Measurements from ENCODE around the gene MCM3AP.

GRCh38 chr21:46268371-46268770 lies 17.0 kb downstream of the MCM3AP start:
- TF ChIP-seq EP300 (IDR thresholded peaks at IDR 0.05) (no peak), CTCF (IDR thresholded peaks at IDR 0.05) (no peak), POLR2A (IDR thresholded peaks at IDR 0.05) (no peak)

All from sigmoid colon (tissue), 4 donors.